Mesendoderm (in vitro differentiated cells): ENCODE measurements around the gene XRN2.

ENCODE experiments used
- DNase-seq: peaks from one replicate; pipeline ENCODE4 v3.0.0; 2013
- H2AK5ac ChIP-seq: 2 replicates; pipeline ENCODE4 v1.6.1; 2013; ENCODE audit warnings: low read length, inconsistent platforms
- H2BK120ac ChIP-seq: 2 replicates; pipeline ENCODE4 v1.6.1; 2013; ENCODE audit warnings: low read depth, mild to moderate bottlenecking, low read length, moderate library complexity, mixed read lengths
- H2BK15ac ChIP-seq: replicated peaks from 2 replicates; pipeline ENCODE4 v1.6.1; 2013; ENCODE audit warnings: low read depth, mild to moderate bottlenecking, moderate library complexity
- H2BK5ac ChIP-seq: 2 replicates; pipeline ENCODE4 v1.6.1; 2013; ENCODE audit warnings: low read length, inconsistent platforms
- H3K18ac ChIP-seq: 2 replicates; pipeline ENCODE4 v1.6.1; 2013; ENCODE audit warnings: mild to moderate bottlenecking, low read length, mixed read lengths
- H3K23ac ChIP-seq: one replicate; pipeline ENCODE4 v1.6.1; 2013; ENCODE audit warnings: low read length
- H3K27ac ChIP-seq: 2 replicates; pipeline ENCODE4 v1.5.1; 2013; ENCODE audit warnings: low read depth, mild to moderate bottlenecking, inconsistent platforms, low read length, moderate library complexity
- H3K27me3 ChIP-seq: 2 replicates; pipeline ENCODE4 v1.6.1; 2013; ENCODE audit warnings: low read length, control low read depth, mild to moderate bottlenecking, inconsistent platforms; ENCODE audit not compliant: insufficient read depth, poor library complexity
- H3K36me3 ChIP-seq: 2 replicates; pipeline ENCODE4 v1.6.1; 2013; ENCODE audit warnings: low read length, inconsistent platforms; ENCODE audit not compliant: control insufficient read depth, insufficient read depth
- H3K4ac ChIP-seq: one replicate; pipeline ENCODE4 v1.6.1; 2013; ENCODE audit warnings: low read depth, mild to moderate bottlenecking, low read length, moderate library complexity
- H3K4me1 ChIP-seq: 2 replicates; pipeline ENCODE4 v1.6.1; 2013; ENCODE audit warnings: low read depth, low read length, inconsistent platforms; ENCODE audit not compliant: control insufficient read depth
- H3K4me2 ChIP-seq: 2 replicates; pipeline ENCODE4 v1.6.1; 2013; ENCODE audit warnings: low read length
- H3K4me3 ChIP-seq: 2 replicates; pipeline ENCODE4 v1.5.1; 2013; ENCODE audit warnings: mild to moderate bottlenecking, low read length
- H3K56ac ChIP-seq: one replicate; pipeline ENCODE4 v1.6.1; 2013; ENCODE audit warnings: low read length
- H3K79me1 ChIP-seq: 2 replicates; pipeline ENCODE4 v1.6.1; 2013; ENCODE audit warnings: low read length, inconsistent platforms
- H3K79me2 ChIP-seq: 2 replicates; pipeline ENCODE4 v1.6.1; 2013; ENCODE audit warnings: mild to moderate bottlenecking, low read length; ENCODE audit not compliant: control insufficient read depth, insufficient read depth
- H3K9ac ChIP-seq: 2 replicates; pipeline ENCODE4 v1.6.1; 2013; ENCODE audit warnings: low read length, inconsistent platforms
- H4K5ac ChIP-seq: one replicate; pipeline ENCODE4 v1.6.1; 2013; ENCODE audit warnings: low read length
- H4K8ac ChIP-seq: one replicate; pipeline ENCODE4 v1.6.1; 2013; ENCODE audit warnings: low read depth, mild to moderate bottlenecking, control low read depth, low read length, moderate library complexity
- WGBS: extraction: QIAGEN DNeasy Blood & Tissue Kit; methylation state at CpG from one replicate; pipeline ENCODE4 v1.1.7; 2013; ENCODE audit warnings: low lambda C conversion rate, missing lambda C conversion rate; ENCODE audit not compliant: insufficient coverage; ENCODE audit errors: extremely low coverage; 5-methylcytosine and 5-hydroxymethylcytosine counted together

XRN2 gene

GRCh38 chr20:21356386-21356785 is 53.3 kb downstream of the XRN2 start:
- no peak overlapping the region for H2BK5ac ChIP-seq
- no peak overlapping the region for H3K4ac ChIP-seq
- H3K4me2 ChIP-seq, result no peak overlapping the region
- H2BK15ac ChIP-seq, result no peak overlapping the region
- H3K27ac ChIP-seq, result no peak overlapping the region
- H2BK120ac ChIP-seq, result no peak overlapping the region
- no peak overlapping the region for H4K5ac ChIP-seq
- H3K56ac ChIP-seq, result no peak overlapping the region
- H3K79me1 ChIP-seq, result peaks cover 2% of the 10 kb centered on the region
- H3K4me3 ChIP-seq, result no peak overlapping the region
- no peak overlapping the region for H4K8ac ChIP-seq
- peaks cover 3% of the 10 kb centered on the region for H3K36me3 ChIP-seq
- DNase-seq, result no peak
- no peak overlapping the region for H3K9ac ChIP-seq
- no peak overlapping the region for H3K18ac ChIP-seq
- no peaks in the 10 kb centered on the region for H3K27me3 ChIP-seq
- no peak overlapping the region for H3K23ac ChIP-seq
- H2AK5ac ChIP-seq, result no peak overlapping the region
- H3K4me1 ChIP-seq, result no peaks in the 10 kb centered on the region
- H3K79me2 ChIP-seq, result no peaks in the 10 kb centered on the region

DNA sequence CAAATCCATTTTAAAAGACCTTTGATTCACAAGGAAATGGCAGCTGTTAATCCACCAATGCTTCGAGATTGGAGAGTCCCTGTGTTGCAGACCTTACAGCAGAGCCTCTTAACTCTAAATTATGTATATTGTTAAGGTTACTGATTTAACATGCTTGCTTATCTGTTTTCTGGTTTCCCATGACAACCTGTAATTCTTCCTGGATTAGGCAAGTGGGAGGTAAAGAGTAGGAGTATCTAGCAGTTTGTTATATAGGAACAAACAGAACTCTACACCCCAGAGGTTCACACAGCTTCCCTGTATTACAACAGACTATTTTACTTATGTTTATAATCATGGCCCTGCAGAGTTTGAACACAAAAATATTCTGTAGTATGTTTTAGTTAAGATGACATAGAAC is 54.7 kb downstream of the XRN2 start:
- Histone ChIP-seq H3K79me1 (peaks cover 6% of the 10 kb centered on the region), H3K56ac (no peak overlapping the region), H3K4me1 (no peaks in the 10 kb centered on the region), H3K27me3 (no peaks in the 10 kb centered on the region), H3K4me3 (no peak overlapping the region), H2BK120ac (no peak overlapping the region), H2BK5ac (no peak overlapping the region), H3K79me2 (no peaks in the 10 kb centered on the region), H3K27ac (no peak overlapping the region), H3K4me2 (no peak overlapping the region), H3K23ac (no peak overlapping the region), H3K4ac (no peak overlapping the region), H3K18ac (no peak overlapping the region), H4K8ac (no peak overlapping the region), H2BK15ac (no peak overlapping the region), H4K5ac (no peak overlapping the region), H3K9ac (no peak overlapping the region), H3K36me3 (peaks cover 7% of the 10 kb centered on the region), H2AK5ac (no peak overlapping the region)
- WGBS, result no CpG with 5 or more reads among the region's 1 CpG
- peak; percentile 79 for DNase-seq

DNA sequence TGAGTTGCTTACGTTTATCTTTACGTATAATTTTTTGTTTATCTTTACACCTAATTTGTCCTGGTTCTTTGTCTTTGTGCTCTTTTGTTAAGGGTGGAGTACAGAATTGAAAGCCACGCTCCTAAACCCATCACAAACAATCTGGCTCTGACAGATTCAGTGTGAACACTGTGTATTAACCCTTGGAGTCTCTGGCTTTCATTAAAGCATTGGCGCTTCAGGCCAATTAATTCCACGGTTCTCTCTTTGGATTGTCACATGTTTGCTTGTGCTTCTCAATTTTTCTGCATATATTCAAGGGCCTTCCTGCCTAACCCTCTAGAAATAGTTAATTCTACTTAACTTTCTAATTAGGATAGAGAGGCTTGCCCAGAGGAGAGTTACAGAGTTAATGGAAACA is 55.6 kb downstream of the XRN2 start:
- WGBS, result no CpG with 5 or more reads among the region's 5 CpGs
- Histone ChIP-seq H3K27ac (no peak overlapping the region), H3K4ac (no peak overlapping the region), H3K4me3 (no peak overlapping the region), H3K79me1 (peaks cover 8% of the 10 kb centered on the region), H2AK5ac (no peak overlapping the region), H4K8ac (no peak overlapping the region), H3K79me2 (no peaks in the 10 kb centered on the region), H3K36me3 (peaks cover 9% of the 10 kb centered on the region), H3K4me2 (no peak overlapping the region), H2BK120ac (no peak overlapping the region), H3K9ac (no peak overlapping the region), H3K4me1 (no peaks in the 10 kb centered on the region), H3K56ac (no peak overlapping the region), H2BK5ac (no peak overlapping the region), H3K18ac (no peak overlapping the region), H3K27me3 (no peaks in the 10 kb centered on the region), H4K5ac (no peak overlapping the region), H3K23ac (no peak overlapping the region), H2BK15ac (no peak overlapping the region)
- no peak for DNase-seq

DNA sequence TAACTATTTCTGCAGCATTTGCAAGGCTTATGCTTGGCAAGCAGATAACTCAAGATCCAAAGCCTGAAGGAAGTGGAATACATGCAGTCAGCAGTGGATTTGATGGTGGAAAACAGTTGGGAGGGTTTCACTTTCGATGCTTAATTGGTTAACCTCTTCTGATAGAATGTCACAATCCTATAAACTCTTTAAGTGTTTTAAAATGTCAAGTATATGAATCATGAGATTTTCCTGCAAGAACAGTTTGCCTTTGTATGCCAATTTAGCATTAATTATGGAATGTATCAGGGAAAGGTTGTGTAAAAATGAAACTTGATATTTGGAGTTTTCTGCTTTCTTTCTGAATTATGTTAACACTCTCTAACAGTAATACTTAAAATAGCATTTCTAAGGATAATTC is 57.6 kb downstream of the XRN2 start:
- no CpG with 5 or more reads among the region's 1 CpG for WGBS
- no peaks in the 10 kb centered on the region for H3K4me1 ChIP-seq
- no peak overlapping the region for H3K4me3 ChIP-seq
- H3K79me1 ChIP-seq, result peaks cover 8% of the 10 kb centered on the region
- H3K27me3 ChIP-seq, result no peaks in the 10 kb centered on the region
- no peak overlapping the region for H3K18ac ChIP-seq
- H2BK120ac ChIP-seq, result no peak overlapping the region
- H3K79me2 ChIP-seq, result no peaks in the 10 kb centered on the region
- no peak overlapping the region for H2BK5ac ChIP-seq
- H3K9ac ChIP-seq, result no peak overlapping the region
- DNase-seq, result no peak
- H3K36me3 ChIP-seq, result peaks cover 11% of the 10 kb centered on the region
- H2AK5ac ChIP-seq, result no peak overlapping the region
- no peak overlapping the region for H3K4me2 ChIP-seq
- H3K56ac ChIP-seq, result no peak overlapping the region
- no peak overlapping the region for H3K27ac ChIP-seq
- H3K4ac ChIP-seq, result no peak overlapping the region
- H2BK15ac ChIP-seq, result no peak overlapping the region
- no peak overlapping the region for H3K23ac ChIP-seq
- no peak overlapping the region for H4K5ac ChIP-seq
- H4K8ac ChIP-seq, result no peak overlapping the region

GRCh38 chr20:21361266-21361665 is 58.1 kb downstream of the XRN2 start:
- no peak for DNase-seq
- Histone ChIP-seq H3K56ac (no peak overlapping the region), H3K23ac (no peak overlapping the region), H3K9ac (no peak overlapping the region), H3K79me2 (no peaks in the 10 kb centered on the region), H2BK120ac (no peak overlapping the region), H3K4ac (no peak overlapping the region), H3K4me3 (no peak overlapping the region), H3K36me3 (peaks cover 11% of the 10 kb centered on the region), H3K4me1 (no peaks in the 10 kb centered on the region), H3K27me3 (no peaks in the 10 kb centered on the region), H4K5ac (no peak overlapping the region), H2BK15ac (no peak overlapping the region), H3K27ac (no peak overlapping the region), H3K79me1 (peaks cover 8% of the 10 kb centered on the region), H2AK5ac (no peak overlapping the region), H4K8ac (no peak overlapping the region), H3K18ac (no peak overlapping the region), H3K4me2 (no peak overlapping the region), H2BK5ac (no peak overlapping the region)
- WGBS, result no CpG with 5 or more reads among the region's 2 CpGs

- Histone ChIP-seq H4K5ac (no peak overlapping the region), H3K18ac (no peak overlapping the region), H3K9ac (no peak overlapping the region), H3K79me2 (no peaks in the 10 kb centered on the region), H4K8ac (no peak overlapping the region), H2BK15ac (no peak overlapping the region), H3K27me3 (no peaks in the 10 kb centered on the region), H3K36me3 (peaks cover 8% of the 10 kb centered on the region), H3K4me2 (no peak overlapping the region), H3K23ac (no peak overlapping the region), H3K79me1 (peaks cover 10% of the 10 kb centered on the region), H3K4me1 (no peaks in the 10 kb centered on the region), H2BK5ac (no peak overlapping the region), H2BK120ac (no peak overlapping the region), H3K4me3 (no peak overlapping the region), H3K56ac (no peak overlapping the region), H3K4ac (no peak overlapping the region), H2AK5ac (no peak overlapping the region), H3K27ac (no peak overlapping the region)
- DNase-seq, result no peak
- no CpG with 5 or more reads among the region's 6 CpGs for WGBS
Observed at GRCh38 chr20:21364413-21364812, 61.3 kb downstream of the XRN2 start.
